GM12892 (cell line): Measurements from ENCODE around the gene COL18A1.

Experiments
- DNase-seq: peaks from one replicate; pipeline ENCODE4 v3.0.0; 2011; ENCODE audit not compliant: insufficient read length
- FAIRE-seq: peaks from 2 replicates; lab custom pipeline; 2011; peaks lifted over from hg19 to GRCh38; lab: Jason Lieb, UNC
- POLR2A ChIP-seq: IDR thresholded peaks from 2 replicates; pipeline ENCODE4 v1.6.1; 2011; ENCODE audit warnings: low read depth, low read length, control low read depth
- POLR2AphosphoS5 ChIP-seq: IDR thresholded peaks from 2 replicates; pipeline ENCODE4 v1.6.1; 2011; ENCODE audit warnings: low read depth, low read length, control low read depth
- TAF1 ChIP-seq: IDR thresholded peaks from 2 replicates; pipeline ENCODE4 v1.6.1; 2011; ENCODE audit warnings: low read depth, mild to moderate bottlenecking, control low read depth, low read length, borderline replicate concordance

The COL18A1 gene

DNA sequence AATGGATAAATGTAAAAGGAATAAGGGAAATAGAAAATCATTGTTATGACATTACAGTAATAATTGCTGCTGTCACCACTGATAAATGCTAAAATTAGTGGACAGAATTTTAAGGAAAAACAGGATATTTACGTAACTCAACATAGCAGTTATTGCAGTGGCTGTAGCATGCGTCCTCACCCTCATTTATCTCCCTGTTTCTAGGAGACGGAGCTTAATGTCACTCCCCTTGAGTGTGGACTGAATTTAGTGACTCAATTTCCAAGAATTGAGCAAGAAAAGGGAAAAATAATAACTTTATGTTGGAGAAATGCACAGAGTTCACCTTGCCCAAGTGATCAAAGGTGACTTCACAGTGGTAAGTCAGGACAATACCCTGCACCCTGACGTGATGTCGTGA, 33.3 kb upstream of the COL18A1 start:
- no peak for DNase-seq
- FAIRE-seq: no peak
- TF ChIP-seq TAF1: no peak
- TF ChIP-seq POLR2A: no peak
- TF ChIP-seq POLR2AphosphoS5: no peak

DNA sequence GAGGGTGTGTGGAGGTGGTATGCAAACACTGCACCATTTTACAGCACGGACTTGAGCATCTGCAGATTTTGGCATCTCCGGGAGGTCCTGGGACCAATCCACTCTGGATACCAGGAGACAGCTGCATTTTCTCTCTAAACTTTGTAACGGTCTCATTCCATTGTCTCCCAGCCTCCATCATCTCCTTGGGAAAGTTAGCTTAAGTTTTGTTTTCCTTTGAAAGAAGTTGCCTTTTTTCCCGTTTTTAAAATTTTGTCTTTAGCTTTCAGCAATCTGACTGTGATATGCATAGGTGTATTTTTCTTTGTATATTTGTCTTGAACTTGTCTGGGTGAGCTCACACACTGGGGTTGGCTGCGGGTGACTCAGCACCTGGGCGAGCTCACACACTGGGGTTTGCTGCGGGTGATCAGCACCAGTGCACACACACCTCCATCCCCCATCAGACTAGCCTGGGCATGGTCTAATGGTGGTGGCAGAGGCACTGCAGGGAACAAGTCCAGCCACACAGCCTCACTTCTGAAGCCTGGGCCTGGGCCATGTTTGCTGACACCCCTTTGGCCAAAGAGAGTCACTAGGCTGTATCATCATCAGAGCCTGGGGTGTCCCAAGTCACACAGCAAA, 32.1 kb upstream of the COL18A1 start:
- no peak for DNase-seq
- no peak for FAIRE-seq
- TF ChIP-seq POLR2A (no peak), TAF1 (no peak), POLR2AphosphoS5 (no peak)

DNA sequence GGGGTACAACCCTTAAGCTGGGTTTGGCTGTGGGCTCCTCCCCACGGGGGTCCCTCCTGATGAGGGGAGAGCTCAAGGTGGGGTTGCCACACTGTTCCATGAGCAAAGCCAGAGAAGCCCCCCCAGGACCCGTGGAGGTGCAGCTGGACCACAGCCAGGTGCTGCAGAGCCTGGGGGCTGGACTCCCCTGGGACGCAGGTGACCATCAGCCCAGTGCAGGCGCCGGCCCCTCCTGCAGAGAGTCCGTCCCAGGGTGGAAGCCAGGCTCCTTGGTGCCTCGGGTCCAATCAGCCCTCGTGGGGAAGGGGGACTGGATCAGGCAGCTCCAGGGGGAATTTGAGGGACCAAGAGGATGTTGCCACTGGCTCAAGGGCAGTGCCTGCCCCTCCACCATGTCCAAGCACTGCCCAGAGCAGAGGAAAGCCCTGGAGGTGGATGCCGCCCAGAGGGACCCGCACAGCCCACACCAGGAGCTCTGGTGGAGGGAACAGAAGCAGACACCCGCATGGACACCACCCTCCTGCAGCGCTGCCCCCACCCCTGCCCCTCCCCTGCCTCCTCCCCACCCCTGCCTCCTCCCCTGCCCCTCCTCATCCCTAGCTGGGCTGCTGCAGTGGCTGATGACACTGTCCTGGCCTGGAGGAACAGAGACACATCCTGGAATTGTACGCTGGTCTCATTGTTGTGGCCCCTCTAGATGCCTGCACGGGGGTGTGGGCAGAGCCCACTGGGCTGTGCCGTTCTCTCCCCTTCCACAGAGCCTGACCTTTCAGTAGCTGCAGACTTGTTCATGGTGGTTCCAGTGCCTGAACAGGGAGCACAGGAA, 30.8 kb upstream of the COL18A1 start:
- FAIRE-seq (no peak), DNase-seq (no peak)
- TF ChIP-seq POLR2AphosphoS5: no peak
- TF ChIP-seq POLR2A: no peak
- TF ChIP-seq TAF1: no peak

DNA sequence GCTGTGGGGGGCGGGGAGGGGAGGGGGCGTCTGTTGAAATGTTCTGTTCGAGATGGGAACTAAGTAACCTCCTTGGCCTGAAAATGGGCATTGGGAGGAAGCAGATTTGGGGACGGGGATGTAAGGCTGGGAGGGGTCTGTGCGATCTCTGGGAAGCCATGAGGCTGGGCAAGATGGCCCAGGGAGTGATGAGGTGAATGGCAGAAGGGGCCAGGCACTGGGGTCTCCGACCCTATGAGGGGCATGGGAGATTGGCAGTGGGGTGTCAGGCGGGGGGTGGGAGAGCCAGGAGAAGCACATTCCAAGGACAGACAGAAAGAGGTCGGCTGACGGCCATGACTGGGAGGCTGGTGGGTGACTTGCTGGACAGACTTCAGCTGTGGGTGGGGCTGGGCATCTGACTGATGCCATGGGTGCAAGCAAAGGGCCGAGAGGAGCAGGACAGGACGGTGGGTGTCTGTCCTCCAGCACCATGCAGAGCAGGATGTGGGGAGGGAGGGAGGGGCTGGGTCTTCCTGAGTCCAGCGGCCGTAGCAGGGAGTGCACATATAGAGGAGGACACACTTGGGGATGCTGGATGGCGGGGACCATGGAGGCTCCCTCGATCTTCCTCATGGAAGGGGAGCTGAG, 30.0 kb upstream of the COL18A1 start:
- DNase-seq (no peak), FAIRE-seq (no peak)
- no peak for TF ChIP-seq POLR2AphosphoS5
- no peak for TF ChIP-seq POLR2A
- TF ChIP-seq TAF1: no peak

DNA sequence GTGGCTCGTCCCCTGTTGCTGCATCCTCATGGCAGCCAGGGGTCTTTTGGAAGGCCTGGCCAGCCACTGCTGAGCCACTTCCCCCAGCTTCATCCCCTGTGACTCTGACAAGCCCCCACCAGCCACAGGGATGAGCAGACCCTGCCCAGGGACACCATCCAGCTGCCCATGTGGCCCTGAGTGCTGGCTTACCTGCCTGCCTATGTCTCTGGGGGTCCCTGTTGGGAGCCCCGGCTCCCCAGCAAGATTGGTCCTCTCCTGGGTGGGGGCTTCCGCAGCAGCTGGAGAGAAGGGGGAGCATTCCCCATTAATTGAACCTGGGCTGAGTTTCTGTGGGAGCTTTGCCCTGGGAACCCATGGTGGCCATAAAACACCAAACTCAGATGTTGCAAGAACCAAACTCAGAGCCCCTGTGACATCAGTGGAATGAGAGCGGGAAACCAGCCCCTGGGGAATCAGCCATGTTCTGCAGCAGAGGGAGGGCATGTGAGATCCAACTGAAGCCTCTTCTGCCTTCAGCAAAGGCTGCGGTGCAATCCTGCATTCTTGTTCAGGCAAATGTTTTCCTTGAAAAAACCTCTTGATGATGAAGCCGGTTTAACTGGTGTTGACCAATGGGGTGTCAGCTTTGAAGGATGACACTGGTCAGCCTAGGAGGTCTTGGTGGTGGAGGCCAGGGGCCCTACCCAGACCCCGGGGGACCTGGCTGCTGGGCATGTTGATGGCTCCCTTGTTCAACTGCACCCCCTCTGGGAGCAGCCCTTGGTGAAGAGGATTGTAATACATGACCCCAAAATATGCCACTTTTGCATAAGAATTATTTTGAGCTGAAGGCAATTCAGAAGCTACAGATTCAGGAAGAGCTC, 28.3 kb upstream of the COL18A1 start:
- no peak for FAIRE-seq
- DNase-seq: no peak

GRCh38 chr21:45377325-45377709, 27.6 kb upstream of the COL18A1 start:
- TF ChIP-seq POLR2A (no peak), POLR2AphosphoS5 (no peak), TAF1 (no peak)
- DNase-seq (no peak), FAIRE-seq (no peak)

More for the DNA sequence above, 28.3 kb upstream of the COL18A1 start:
- no peak for TF ChIP-seq TAF1
- no peak for TF ChIP-seq POLR2A
- TF ChIP-seq POLR2AphosphoS5: no peak

- no peak for TF ChIP-seq TAF1
- TF ChIP-seq POLR2A: no peak
- no peak for TF ChIP-seq POLR2AphosphoS5
- no peak for FAIRE-seq
- DNase-seq: no peak
Observed at GRCh38 chr21:45377866-45378257, 27.1 kb upstream of the COL18A1 start.

- no peak for TF ChIP-seq POLR2AphosphoS5
- TF ChIP-seq TAF1: no peak
- TF ChIP-seq POLR2A: no peak
- no peak for FAIRE-seq
- no peak for DNase-seq
Observed at GRCh38 chr21:45378258-45378966, 26.6 kb upstream of the COL18A1 start.

- DNase-seq: no peak
- no peak for FAIRE-seq
- TF ChIP-seq TAF1 (no peak), POLR2AphosphoS5 (no peak), POLR2A (no peak)
Observed at GRCh38 chr21:45379171-45379900, 25.6 kb upstream of the COL18A1 start.

- no peak for DNase-seq
- no peak for TF ChIP-seq POLR2AphosphoS5
- no peak for TF ChIP-seq POLR2A
- FAIRE-seq: no peak
Observed at GRCh38 chr21:45379901-45380330, 25.0 kb upstream of the COL18A1 start.
